ENCODE data around the gene MPP7.

The MPP7 gene

GRCh38 chr10:28304032-28304571 is 1.2 kb upstream of the MPP7 start:
- no peak for DNase-seq

DNA sequence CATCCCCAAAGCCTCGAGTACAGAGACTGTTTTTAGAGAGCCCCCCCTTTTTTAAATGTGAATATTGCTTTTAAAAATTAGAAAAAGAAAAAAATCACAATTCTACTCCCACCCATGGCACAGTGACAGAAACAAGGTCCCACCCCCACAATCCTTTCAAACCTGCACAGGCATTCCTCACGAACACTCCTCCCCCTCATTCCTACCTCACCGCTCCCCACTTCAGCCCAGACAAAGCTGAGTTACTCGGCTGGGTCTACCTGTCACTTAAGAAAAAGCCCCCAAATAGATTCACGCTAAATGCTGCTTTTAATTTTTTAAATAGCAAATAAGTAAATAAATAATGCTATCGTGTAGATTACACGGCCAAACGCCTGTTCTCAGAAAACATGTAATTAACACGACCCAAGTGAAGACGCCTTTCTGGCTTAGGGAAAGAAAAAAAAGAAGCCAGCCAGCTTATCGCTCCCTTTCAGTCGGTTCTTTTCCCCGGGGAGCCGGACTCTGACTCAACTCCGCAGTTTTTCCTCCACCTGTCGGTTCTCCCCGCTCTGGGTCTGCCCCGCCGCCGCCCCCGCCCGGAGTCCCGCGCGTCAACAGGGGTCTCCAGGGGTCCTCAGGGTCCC is 739 bp downstream of the MPP7 start:
- DNase-seq, result no peak

DNA sequence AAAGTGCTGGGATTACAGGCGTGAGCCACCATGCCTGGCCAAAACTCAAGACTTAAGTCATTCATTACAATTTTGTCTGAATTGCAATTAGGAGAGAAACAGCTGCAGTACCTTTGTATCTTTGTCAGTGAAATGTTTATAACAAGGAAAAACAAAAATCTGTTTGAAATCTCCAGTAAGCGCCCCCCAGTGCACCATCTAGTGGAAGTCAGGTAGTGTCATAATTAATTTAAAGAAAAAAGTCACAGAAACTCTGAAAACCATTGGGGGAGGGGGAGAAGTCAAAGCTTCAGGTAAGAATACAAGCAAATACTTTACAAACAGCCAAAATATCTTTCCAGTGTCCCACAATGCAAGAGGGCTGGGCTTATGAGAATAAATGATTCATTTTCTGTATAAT is 2.8 kb downstream of the MPP7 start:
- DNase-seq, result no peak

DNA sequence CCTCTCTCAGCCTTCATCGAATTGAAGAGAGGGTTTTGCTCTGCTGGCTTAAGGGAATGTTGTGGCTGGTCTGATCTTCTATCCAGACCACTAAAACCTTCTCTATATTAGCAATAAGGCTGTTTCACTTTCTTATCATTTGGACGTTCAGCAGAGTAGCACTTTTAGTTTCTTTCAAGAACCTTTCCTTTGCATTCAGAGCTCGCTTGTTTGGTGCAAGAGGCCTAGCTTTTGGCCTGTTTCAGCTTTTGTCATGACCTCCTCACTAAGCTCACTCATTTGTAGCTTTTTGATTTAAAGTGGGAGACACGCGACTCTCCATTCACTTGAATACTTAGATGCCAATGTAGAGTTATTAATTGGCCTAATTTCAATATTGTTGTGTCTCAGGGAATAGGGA is 3.9 kb downstream of the MPP7 start:
- DNase-seq, result no peak

GRCh38 chr10:28296023-28296422 is 6.8 kb downstream of the MPP7 start:
- no peak for DNase-seq

GRCh38 chr10:28295336-28295735 is 7.5 kb downstream of the MPP7 start:
- DNase-seq, result no peak

DNA sequence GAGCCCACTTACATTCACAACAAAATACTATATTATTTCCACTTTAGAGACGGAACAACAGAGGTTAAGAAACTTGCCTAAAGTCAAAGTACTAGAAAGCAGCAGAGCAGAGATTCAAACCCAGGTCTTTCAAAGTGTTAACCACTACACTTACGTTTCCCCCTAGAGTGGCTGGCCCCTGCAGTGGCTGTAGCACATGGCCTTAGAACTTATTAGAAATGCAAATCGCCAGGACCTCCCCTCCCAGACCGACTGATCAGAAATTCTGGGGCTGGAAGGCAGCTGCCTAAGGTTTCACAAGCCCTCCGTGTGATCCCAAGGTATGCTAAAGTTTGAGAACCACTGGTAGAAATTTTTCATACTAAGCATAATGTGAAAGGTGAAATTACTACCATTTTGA is 8.1 kb downstream of the MPP7 start:
- DNase-seq, result no peak

DNA sequence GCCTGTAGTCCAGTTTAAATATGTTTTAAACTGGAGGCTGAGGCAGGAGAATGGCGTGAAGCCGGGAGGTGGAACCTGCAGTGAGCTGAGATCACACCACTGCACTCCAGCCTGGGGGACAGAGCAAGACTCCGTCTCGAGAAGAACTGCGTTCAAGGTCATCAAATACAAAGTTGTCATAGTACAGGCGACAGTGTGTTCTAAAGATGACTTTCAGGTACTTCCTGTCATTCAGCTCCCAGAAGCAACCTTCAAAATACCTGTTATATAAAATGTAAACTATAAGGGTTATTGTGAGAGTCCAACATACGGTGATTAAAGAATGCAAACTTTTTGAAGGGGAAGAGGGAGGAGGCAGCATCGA is 8.7 kb downstream of the MPP7 start:
- no peak for DNase-seq

DNA sequence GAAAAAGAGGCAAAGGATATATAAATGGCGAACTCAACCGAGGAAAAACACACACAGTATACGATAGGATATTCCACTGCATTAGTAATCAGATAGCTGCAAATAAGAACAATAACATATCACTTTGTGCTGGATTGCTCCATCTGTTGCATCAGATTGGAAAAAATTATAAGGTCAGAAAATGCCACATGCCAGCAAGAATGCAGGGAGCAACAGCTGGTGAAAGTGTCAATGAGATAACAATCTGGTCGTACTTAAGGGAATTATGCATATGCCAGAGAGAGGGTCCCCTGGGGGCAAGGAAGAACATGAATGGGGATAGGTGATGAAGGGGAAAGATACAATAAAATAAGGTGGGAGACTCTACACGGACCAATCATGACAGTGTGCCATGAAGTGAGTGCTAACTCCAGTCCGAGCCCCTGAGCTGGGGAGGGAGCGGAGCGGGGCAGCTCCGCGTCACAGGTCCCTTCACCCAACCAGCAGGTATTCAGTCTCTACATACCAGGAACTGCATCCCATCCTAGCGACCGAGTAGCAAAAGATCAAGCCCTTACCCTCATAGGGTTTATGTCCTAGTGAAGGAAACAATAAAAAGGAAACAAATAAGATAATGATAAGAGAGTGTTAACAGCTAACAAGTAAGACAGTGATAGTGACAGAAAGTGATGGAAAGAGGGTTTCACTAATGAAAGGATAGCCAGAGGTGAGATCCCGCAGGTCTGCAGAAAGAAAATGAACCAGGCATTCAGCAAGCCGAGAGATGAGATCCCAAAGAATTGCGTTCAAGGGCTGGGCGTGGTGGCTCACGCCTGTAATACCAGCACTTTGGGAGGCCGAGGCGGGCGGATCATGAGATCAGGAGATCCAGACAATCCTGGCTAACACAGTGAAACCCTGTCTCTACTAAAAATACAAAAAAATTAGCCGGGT is 9.4 kb downstream of the MPP7 start:
- DNase-seq, result no peak

GRCh38 chr10:28291881-28292297 is 11.0 kb downstream of the MPP7 start:
- no peak for DNase-seq

DNA sequence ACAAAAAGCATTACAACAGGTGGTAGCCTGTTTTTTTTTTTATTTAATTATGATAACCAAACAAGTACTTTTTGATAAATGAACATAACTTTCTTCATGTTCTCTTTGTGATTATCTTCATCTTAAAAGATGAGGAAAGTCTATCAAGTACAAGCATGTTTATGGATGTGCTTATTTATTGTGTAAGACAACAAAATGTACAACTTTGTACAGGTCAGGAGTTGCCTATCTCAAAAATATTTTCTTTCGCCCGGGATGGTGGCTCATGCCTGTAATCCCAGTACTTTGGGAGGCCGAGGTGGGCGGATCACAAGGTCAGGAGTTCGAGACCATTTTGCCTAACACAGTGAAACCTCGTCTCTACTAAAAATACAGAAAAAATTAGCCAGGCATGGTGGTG is 17.0 kb downstream of the MPP7 start:
- DNase-seq, result no peak

- DNase-seq, result no peak
These were observed 18.7 kb downstream of the MPP7 start for GRCh38 chr10:28284126-28284525.

DNA sequence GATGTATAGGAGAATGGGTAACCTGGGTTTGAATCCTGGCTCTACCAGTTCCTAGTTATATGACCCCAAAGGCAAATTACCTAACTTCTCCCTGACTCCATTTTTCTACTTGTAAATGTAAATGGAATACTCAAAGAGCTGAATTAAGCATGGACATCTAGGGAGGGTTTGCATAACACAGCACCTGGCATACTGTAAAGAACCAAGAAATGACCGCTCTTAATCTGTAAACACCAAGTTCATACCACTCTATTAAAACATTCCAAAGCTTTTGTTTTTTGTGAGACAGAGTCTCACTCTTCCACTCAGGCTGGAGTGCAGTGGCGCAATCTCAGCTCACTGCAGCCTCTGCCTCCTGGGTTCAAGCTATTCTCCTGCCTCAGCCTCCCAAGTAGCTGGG is 19.6 kb downstream of the MPP7 start:
- DNase-seq, result no peak

GRCh38 chr10:28282336-28282735 is 20.5 kb downstream of the MPP7 start:
- DNase-seq, result no peak

DNA sequence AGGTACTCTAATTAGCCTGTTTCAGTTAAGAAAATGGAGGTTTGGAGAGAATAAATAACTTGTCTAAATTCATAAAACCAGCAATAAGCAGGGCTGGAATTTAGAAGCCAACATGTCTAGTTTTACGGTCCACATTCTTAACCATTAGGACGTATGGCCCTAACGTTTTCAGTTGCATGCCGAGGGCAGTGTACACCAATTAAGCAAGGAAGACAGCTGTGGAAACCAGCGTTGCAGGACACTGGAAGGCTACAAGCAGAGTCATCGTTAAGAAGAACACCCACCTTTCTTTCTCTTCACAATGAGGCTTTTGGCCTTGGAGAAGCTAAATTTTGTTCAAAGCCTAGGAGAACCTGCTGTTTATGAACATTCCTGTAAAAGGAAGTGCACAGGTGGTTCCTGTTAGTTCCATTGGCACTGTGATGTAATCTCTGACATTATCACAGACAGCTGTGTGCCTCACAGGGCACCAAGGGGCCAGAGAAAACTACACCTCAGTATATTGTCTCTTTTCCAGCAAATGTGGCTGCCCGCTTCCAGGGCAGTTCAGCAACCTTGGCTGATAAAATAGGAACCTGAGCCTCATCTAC is 21.0 kb downstream of the MPP7 start:
- DNase-seq, result no peak

DNA sequence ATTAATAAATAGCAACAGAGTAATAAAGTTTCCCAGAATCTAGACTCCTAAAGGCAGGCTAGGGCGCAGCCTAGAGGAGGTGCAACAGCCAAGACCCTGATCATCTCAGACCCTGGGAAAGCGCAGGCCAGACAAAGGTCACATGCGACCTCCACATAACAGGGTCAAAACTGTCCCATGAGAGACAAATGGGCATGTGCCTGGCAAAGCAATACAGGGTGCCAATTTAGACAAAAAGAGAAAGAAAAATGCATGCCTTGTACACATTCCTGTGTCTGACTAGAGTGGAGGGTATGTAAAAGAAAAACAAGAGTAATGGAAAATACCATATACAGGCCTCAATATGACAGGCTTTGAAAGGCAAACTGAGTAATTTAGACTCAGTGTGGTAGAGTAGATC is 22.2 kb downstream of the MPP7 start:
- DNase-seq, result no peak

DNA sequence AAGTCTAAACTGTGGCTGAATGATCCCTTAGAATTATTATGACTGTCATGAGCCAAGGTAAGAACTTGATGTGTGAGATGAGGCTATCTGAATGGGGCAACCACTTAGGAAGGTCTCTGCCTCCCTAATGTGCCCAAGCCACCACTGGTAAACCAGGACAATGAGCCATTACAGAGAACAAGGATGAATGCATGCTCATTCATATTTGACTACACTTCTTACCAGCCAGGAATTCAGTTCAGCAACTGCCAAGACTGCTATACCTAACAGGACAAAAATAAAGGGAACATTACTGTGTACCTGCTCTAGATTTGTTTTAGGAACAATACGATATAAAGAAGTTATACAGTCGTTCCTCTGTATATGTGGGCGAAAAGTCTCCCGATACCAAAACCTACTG is 23.0 kb downstream of the MPP7 start:
- DNase-seq, result no peak

GRCh38 chr10:28278842-28279241 is 24.0 kb downstream of the MPP7 start:
- DNase-seq, result no peak

GRCh38 chr10:28276384-28276783 is 26.5 kb downstream of the MPP7 start:
- DNase-seq, result no peak

GRCh38 chr10:28274475-28274874 is 28.4 kb downstream of the MPP7 start:
- no peak for DNase-seq

DNA sequence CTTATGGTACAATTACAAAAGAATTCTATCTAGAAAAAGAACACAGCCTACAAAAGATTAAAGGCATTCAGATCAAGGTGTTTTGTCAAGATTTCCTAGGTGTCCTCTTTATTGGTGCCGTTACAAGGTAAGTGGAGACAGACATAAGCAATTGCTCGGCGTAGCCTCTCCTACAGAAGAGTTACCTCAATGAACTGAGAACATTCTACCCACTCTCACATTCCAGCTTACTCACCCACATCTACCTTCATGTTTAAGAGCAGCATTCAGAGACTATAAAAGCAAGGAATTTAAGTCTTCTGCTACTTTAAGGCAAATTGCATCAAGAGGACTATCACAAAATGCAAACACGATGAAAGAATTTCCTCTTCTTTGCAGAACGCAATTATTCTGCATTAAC is 29.5 kb downstream of the MPP7 start:
- no peak for DNase-seq

DNA sequence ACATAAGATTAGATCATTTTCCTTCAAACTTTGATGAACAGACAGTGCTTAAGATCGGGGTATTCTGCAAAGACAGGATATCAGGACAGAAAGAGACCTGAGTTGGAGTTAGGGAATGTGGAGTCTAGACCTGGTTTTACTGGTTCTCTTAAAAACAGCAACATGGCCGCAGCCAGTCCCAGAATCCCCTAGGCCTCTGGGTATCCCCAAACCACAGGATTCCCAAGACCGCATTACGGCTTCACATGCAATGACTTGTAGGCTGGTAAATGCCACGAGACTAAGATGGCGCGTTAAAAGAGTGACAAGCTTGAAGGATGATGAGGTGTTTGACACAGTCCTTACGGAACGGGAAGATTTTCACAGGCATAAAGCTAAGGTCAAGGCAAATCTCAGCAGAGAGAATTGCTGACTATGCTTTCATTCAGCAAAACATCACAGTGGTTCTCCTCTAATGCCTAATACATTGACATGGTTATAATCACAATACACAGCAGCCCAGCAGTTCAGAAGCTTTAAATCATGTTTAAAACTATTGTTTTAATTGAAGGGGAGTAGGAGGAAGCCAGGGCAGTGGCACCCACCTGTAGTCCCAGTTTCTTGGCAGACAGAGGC is 32.9 kb downstream of the MPP7 start:
- no peak for DNase-seq

DNA sequence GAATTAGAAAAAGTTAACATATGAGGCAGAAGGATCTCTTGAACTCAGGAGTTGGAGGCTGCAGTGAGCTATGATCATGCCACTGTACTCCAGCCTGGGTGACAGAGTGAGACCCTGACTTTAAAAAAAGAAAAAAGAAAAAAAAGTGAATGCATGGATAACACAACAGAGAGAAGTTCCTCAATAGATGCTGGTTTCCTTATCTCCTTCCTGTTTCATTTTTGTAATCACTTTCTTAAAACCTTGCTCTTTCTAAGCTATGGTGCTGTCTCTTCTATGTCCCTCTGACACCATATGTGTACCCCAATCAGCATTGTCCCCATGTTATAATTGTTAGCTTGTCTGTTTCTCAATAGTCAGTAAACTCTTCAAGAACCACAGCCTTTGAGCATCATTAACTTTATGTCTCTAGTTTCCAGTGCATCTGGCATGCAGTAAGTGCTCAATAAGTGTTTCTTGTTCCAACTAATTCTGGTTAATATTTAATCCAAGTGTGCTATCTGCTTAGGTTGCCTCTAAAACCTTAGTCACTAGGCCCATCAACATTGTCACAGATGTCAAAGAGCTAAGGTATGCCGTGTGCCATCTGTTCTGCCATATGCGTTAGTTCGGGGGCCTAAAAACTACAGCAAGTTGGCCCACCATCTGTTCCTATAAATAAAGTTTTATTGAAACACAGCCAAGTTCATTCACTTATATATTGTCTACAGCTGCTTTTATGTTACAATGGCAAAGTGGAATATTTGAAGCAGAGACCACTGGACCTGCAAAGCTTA is 36.2 kb downstream of the MPP7 start:
- DNase-seq, result no peak
